ENCODE data around the gene PAX5.

PAX5 gene

GRCh38 chr9:36903541-36904435 lies 130.3 kb downstream of the PAX5 start:
- H3K36me3 ChIP-seq (ENCODE audit: insufficient read depth, insufficient read length, low read length) = no peaks in the 10 kb centered on the region
- DNase-seq (ENCODE audit: low read depth, low spot score) = no peak
- no peak for TF ChIP-seq SUZ12 (IDR thresholded peaks at IDR 0.05; ENCODE audit: extremely low read depth, insufficient read depth, insufficient read length)

GRCh38 chr9:36902861-36903524 lies 131.1 kb downstream of the PAX5 start:
- H3K36me3 ChIP-seq (ENCODE audit: insufficient read depth, insufficient read length, low read length) = no peaks in the 10 kb centered on the region
- H3K4me1 ChIP-seq (ENCODE audit: insufficient read depth, insufficient read length) = peaks cover 13% of the 10 kb centered on the region
- no peak for DNase-seq (ENCODE audit: low read depth, low spot score)
- no peaks in the 10 kb centered on the region for H3K9me3 ChIP-seq (ENCODE audit: insufficient read depth, low read length)
- TF ChIP-seq YY1 (IDR thresholded peaks at IDR 0.05; ENCODE audit: insufficient read depth, insufficient read length) (no peak), SUZ12 (IDR thresholded peaks at IDR 0.05; ENCODE audit: extremely low read depth, insufficient read depth, insufficient read length) (no peak), ZNF274 (IDR thresholded peaks at IDR 0.05; ENCODE audit: low read depth, low read length) (no peak)
- no peak overlapping the region for H3K4me3 ChIP-seq (ENCODE audit: insufficient read length, low read depth)
- no peaks in the 10 kb centered on the region for H3K27me3 ChIP-seq (ENCODE audit: insufficient read depth, insufficient read length)
- H3K9ac ChIP-seq (ENCODE audit: insufficient read length, low read depth) = no peak overlapping the region

More at GRCh38 chr9:36903541-36904435, 130.3 kb downstream of the PAX5 start:
- Histone ChIP-seq H3K9ac (ENCODE audit: insufficient read length, low read depth) (no peak overlapping the region), H3K4me3 (ENCODE audit: insufficient read length, low read depth) (no peak overlapping the region), H3K27me3 (ENCODE audit: insufficient read depth, insufficient read length) (no peaks in the 10 kb centered on the region), H3K4me1 (ENCODE audit: insufficient read depth, insufficient read length) (peaks cover 13% of the 10 kb centered on the region), H3K9me3 (ENCODE audit: insufficient read depth, low read length) (no peaks in the 10 kb centered on the region)

DNA sequence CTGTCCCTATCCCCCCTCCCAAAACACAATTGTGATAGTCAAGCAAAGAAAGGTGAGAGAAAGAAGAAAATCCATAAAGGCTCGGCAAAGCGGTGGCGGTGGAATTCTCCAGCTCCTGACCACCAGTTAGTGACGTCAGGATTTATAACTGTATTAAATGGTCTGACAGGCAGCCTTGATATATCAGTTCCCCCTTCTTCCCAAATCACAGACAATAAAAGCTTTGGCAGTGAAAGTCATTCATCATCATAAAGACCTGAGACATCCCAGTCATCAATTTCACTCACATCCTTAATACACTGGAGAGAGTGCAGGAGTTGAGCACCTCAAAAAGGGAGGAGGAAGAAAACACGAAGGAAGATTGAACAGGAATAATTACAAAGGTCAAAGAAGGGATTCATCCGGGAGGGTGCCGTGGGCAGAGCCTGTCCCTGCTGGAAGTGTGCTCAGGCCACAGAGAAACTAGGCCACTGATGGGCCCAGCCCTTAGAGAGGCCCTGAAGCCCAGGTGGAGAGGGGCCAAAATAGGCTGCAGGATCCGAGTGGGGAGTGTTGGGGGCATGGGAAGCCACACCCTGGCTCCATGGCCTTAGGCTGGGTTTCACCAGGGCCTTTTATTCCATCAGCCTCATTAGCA lies 131.9 kb downstream of the PAX5 start:
- Histone ChIP-seq H3K27me3 (ENCODE audit: insufficient read depth, insufficient read length) (no peaks in the 10 kb centered on the region), H3K36me3 (ENCODE audit: insufficient read depth, insufficient read length, low read length) (no peaks in the 10 kb centered on the region), H3K4me3 (ENCODE audit: insufficient read length, low read depth) (no peak overlapping the region), H3K9me3 (ENCODE audit: insufficient read depth, low read length) (no peaks in the 10 kb centered on the region), H3K9ac (ENCODE audit: insufficient read length, low read depth) (no peak overlapping the region), H3K4me1 (ENCODE audit: insufficient read depth, insufficient read length) (peaks cover 13% of the 10 kb centered on the region)
- no peak for DNase-seq (ENCODE audit: low read depth, low spot score)
- TF ChIP-seq SUZ12 (IDR thresholded peaks at IDR 0.05; ENCODE audit: extremely low read depth, insufficient read depth, insufficient read length) (no peak), YY1 (IDR thresholded peaks at IDR 0.05; ENCODE audit: insufficient read depth, insufficient read length) (no peak), ZNF274 (IDR thresholded peaks at IDR 0.05; ENCODE audit: low read depth, low read length) (no peak)

GRCh38 chr9:36901528-36901927 lies 132.5 kb downstream of the PAX5 start:
- Histone ChIP-seq H3K27me3 (ENCODE audit: insufficient read depth, insufficient read length) (no peaks in the 10 kb centered on the region), H3K4me1 (ENCODE audit: insufficient read depth, insufficient read length) (peaks cover 13% of the 10 kb centered on the region), H3K4me3 (ENCODE audit: insufficient read length, low read depth) (no peak overlapping the region), H3K9me3 (ENCODE audit: insufficient read depth, low read length) (no peaks in the 10 kb centered on the region), H3K36me3 (ENCODE audit: insufficient read depth, insufficient read length, low read length) (no peaks in the 10 kb centered on the region), H3K9ac (ENCODE audit: insufficient read length, low read depth) (no peak overlapping the region)
- TF ChIP-seq ZNF274 (IDR thresholded peaks at IDR 0.05; ENCODE audit: low read depth, low read length) = no peak
- TF ChIP-seq YY1 (IDR thresholded peaks at IDR 0.05; ENCODE audit: insufficient read depth, insufficient read length) = no peak
- TF ChIP-seq SUZ12 (IDR thresholded peaks at IDR 0.05; ENCODE audit: extremely low read depth, insufficient read depth, insufficient read length) = no peak
- no peak for DNase-seq (ENCODE audit: low read depth, low spot score)

- Histone ChIP-seq H3K9ac (ENCODE audit: insufficient read length, low read depth) (no peak overlapping the region), H3K9me3 (ENCODE audit: insufficient read depth, low read length) (no peaks in the 10 kb centered on the region), H3K4me3 (ENCODE audit: insufficient read length, low read depth) (no peak overlapping the region), H3K36me3 (ENCODE audit: insufficient read depth, insufficient read length, low read length) (no peaks in the 10 kb centered on the region), H3K27me3 (ENCODE audit: insufficient read depth, insufficient read length) (no peaks in the 10 kb centered on the region), H3K4me1 (ENCODE audit: insufficient read depth, insufficient read length) (peaks cover 13% of the 10 kb centered on the region)
- DNase-seq (ENCODE audit: low read depth, low spot score) = no peak
- TF ChIP-seq ZNF274 (IDR thresholded peaks at IDR 0.05; ENCODE audit: low read depth, low read length) (no peak), YY1 (IDR thresholded peaks at IDR 0.05; ENCODE audit: insufficient read depth, insufficient read length) (no peak), SUZ12 (IDR thresholded peaks at IDR 0.05; ENCODE audit: extremely low read depth, insufficient read depth, insufficient read length) (no peak)
These were observed 133.2 kb downstream of the PAX5 start for GRCh38 chr9:36900856-36901220.

DNA sequence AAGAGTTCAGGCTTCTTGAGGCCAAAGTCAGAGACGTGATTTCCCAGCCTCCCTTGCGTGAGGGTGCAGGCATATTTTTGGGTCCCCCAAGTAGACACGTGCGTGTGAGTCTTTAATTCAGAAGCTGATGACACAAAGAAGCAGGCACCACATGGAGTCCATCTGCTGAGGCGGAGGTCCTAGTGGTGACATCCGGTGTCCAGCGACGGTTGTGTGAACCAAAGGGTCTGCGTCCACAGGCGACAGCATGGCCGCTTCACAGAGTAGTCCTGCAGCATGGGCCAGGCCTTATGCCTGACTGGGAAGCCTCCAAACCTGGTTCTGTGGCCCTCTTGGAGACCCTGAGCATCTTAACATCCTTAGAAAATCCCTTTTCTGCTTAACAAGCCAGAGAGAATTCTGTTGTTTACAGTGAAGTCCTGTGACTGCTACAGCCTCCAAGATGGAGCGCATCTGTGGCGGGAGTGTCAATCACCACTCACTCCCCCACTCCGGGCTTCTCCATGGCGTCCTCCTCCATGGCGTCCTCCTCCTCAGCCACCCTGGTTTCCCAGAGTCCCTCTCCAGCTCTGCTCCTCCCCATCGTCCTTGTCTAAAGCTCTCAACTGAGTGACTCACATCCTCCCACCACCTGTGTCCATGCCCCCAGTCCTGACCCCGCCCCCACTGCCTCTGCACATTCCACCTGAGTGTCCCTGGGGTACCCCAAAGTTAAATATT lies 133.8 kb downstream of the PAX5 start:
- no peak for DNase-seq (ENCODE audit: low read depth, low spot score)
- Histone ChIP-seq H3K9ac (ENCODE audit: insufficient read length, low read depth) (no peak overlapping the region), H3K9me3 (ENCODE audit: insufficient read depth, low read length) (no peaks in the 10 kb centered on the region), H3K36me3 (ENCODE audit: insufficient read depth, insufficient read length, low read length) (no peaks in the 10 kb centered on the region), H3K4me1 (ENCODE audit: insufficient read depth, insufficient read length) (peaks cover 13% of the 10 kb centered on the region), H3K4me3 (ENCODE audit: insufficient read length, low read depth) (no peak overlapping the region), H3K27me3 (ENCODE audit: insufficient read depth, insufficient read length) (no peaks in the 10 kb centered on the region)
- TF ChIP-seq SUZ12 (IDR thresholded peaks at IDR 0.05; ENCODE audit: extremely low read depth, insufficient read depth, insufficient read length) (no peak), YY1 (IDR thresholded peaks at IDR 0.05; ENCODE audit: insufficient read depth, insufficient read length) (no peak), ZNF274 (IDR thresholded peaks at IDR 0.05; ENCODE audit: low read depth, low read length) (no peak)

All from NT2/D1 (cell line).